HepG2 (cell line): Measurements from ENCODE around the gene HKDC1.
"Not testable (repeated sequence)": the region's sequence is repeated elsewhere in the genome, so short reads cannot be mapped to it uniquely, and the experiment has no call there.

Experiments used
- HDAC6 ChIP-seq: fragments of 200-600 bp; sonication (generic); IDR thresholded peaks from 2 replicates; pipeline ENCODE4 v1.7.0; 2017; ENCODE audit warnings: mild to moderate bottlenecking, antibody characterized with exemption, low read length, low read depth
- HNRNPL ChIP-seq: fragments of 200-400 bp; formaldehyde crosslinking; IDR thresholded peaks from 2 replicates; pipeline ENCODE4 v1.6.1; 2017; ENCODE audit warnings: mild to moderate bottlenecking, low read depth, low read length
- ZKSCAN1 ChIP-seq: fragments of 150-350 bp; IDR thresholded peaks from 2 replicates; pipeline ENCODE4 v1.6.1; 2014; ENCODE audit warnings: low read length
- ZNF407 ChIP-seq: sonication (generic); formaldehyde crosslinking; IDR thresholded peaks from one replicate; pipeline ENCODE4 v1.5.1; 2020; ENCODE audit warnings: mild to moderate bottlenecking, missing genetic modification reagents; ENCODE audit errors: not compliant biosample characterization

- not testable (repeated sequence) for TF ChIP-seq HDAC6; ZNF407 (CRISPR knock-in tag); HNRNPL; ZKSCAN1
These were observed 64.3 kb downstream of the HKDC1 start for GRCh38 chr10:69284402-69284801.
